Heart right ventricle (tissue), 16 donors: Measurements from ENCODE around the gene COL26A1. TPM values are rescaled to one million over a fixed set of nuclear protein-coding genes. Genes with fewer than 3 reads are reported as not detected.

ENCODE experiments used
- ATAC-seq, 8 donors: fragments of 200-7000 bp; cut with Tn5 transposase; one replicate each; pipeline ENCODE4 v1.9.1; 2020; ENCODE audit warnings: mild to moderate bottlenecking in 8 of 8, moderate library complexity in 8 of 8, moderate number of reproducible peaks in 1 of 8
- DNase-seq, 2 donors: peaks; one replicate each; pipeline ENCODE4 v3.0.0-alpha.2; 2020
- H3K27ac ChIP-seq, 10 donors: fragments of 200-600 bp; sonication (generic) in 2 of 10; one replicate each; pipeline versions ENCODE4 v1.5.0 to v1.8.0; 2020 to 2022; ENCODE audit warnings: mild to moderate bottlenecking in 3 of 10
- H3K27me3 ChIP-seq, 7 donors: fragments of 200-600 bp; one replicate each; pipeline ENCODE4 v1.8.0; 2021 to 2022; ENCODE audit warnings: mild to moderate bottlenecking in 2 of 7
- H3K36me3 ChIP-seq, 9 donors: fragments of 200-600 bp; sonication (generic) in 1 of 9; one replicate each; pipeline versions ENCODE4 v1.5.0 to v1.8.0; 2020 to 2022; ENCODE audit warnings: mild to moderate bottlenecking in 2 of 9
- H3K4me1 ChIP-seq, 9 donors: fragments of 200-600 bp; sonication (generic) in 1 of 9; one replicate each; pipeline versions ENCODE4 v1.5.0 to v1.8.0; 2020 to 2022; ENCODE audit warnings: mild to moderate bottlenecking in 4 of 9
- H3K4me3 ChIP-seq, 10 donors: fragments of 200-600 bp; sonication (generic) in 2 of 10; one replicate each; pipeline versions ENCODE4 v1.5.0 to v1.8.0; 2020 to 2022; ENCODE audit warnings: mild to moderate bottlenecking in 7 of 10, moderate library complexity in 2 of 10
- H3K9me3 ChIP-seq, 11 donors: fragments of 200-600 bp in 10 of 11; sonication (generic) in 2 of 11; one replicate each; pipeline versions ENCODE4 v1.5.0 to v1.8.0; 2013 to 2022; ENCODE audit warnings: mild to moderate bottlenecking in 2 of 11, control low read depth in 1 of 11, moderate library complexity in 1 of 11
- WGBS, 2 donors: extraction: QIAGEN DNeasy Blood & Tissue Kit; methylation state at CpG; one replicate each; pipeline ENCODE4 v1.1.7; 2013; ENCODE audit warnings: inconsistent platforms in 1 of 2; 5-methylcytosine and 5-hydroxymethylcytosine counted together
- intact Hi-C, 10 donors: fragments of 100-400 bp; cut with DNase I; formaldehyde crosslinking; loops; one replicate each; pipeline versions ENCODE4 v1.11.1 to v1.14.2; 2022
- polyA plus RNA-seq, 2 donors: library from polyadenylated mRNA; stranded (reverse); fragments of 200-250 nt; gene quantifications; one replicate each; pipeline ENCODE4 v1.2.3, GENCODE V29; 2013
- total RNA-seq, 10 donors: library from RNA; stranded (reverse); fragmentation: NEBNext Ultra II Directional in 3 of 10; extraction: Animal tissue kit (Norgen Biotek cat#: 25700) in 3 of 10; gene quantifications; one replicate each; pipeline versions ENCODE4 v1.2.1 to v1.2.4, GENCODE V29; 2021 to 2023
- TF ChIP-seq, protein P1 (sequence below), 9 donors: fragments of 200-600 bp; sonication (generic) in 2 of 9; IDR thresholded peaks; one replicate each; pipeline versions ENCODE4 v1.5.0 to v1.8.0; 2021 to 2022; ENCODE audit warnings: antibody characterized with exemption in 9 of 9, mild to moderate bottlenecking in 5 of 9, moderate library complexity in 1 of 9
- donor health status: Arrhythmogenic right ventricular cardiomyopathy.
- donor health status: ischemic (EF 13 %, LVEDD 7.1; RV severe dilation, severe dysfunction).
- donor health status: healthy with polysubstance abuse.
- donor health status: DM: no; HTN: yes; CAD: no.
- donor health status: DM: no; HTN: no; CAD: no.
- donor health status: ischemic (EF 25% LVEDD 6.9; RV normal size, moderate dysfunction).
- donor health status: ischemic (EF 25% LVEDD 5.7; RV mildly dilated, moderate dysfunction).
- donor health status: healthy.
- donor health status: DM: yes; HTN: yes; CAD: no.
- donor health status: Ischemic cardiomyopathy.
- donor health status: ischemic (EF 35%, LVEDD 5.7; RV mildly dilated, moderate dysfunction).
- donor health status: nonischemic (EF 11% LVEDD 7.7; RV severe dilation, severe dysfunction).
- donor health status: DM: yes; HTN: yes; CAD: no.
- donor health status: PGD.
- donor health status: ischemic (EF 29% LVEDD 5.4; RV normal size, mild dysfunction).
- donor health status: nonischemic (EF 23%, LVEDD 6.1; RV moderate dilation, normal function).

Gene COL26A1
- total and polyA plus RNA-seq, 12 donors: 0.07 to 0.50 TPM; not detected in 10

DNA sequence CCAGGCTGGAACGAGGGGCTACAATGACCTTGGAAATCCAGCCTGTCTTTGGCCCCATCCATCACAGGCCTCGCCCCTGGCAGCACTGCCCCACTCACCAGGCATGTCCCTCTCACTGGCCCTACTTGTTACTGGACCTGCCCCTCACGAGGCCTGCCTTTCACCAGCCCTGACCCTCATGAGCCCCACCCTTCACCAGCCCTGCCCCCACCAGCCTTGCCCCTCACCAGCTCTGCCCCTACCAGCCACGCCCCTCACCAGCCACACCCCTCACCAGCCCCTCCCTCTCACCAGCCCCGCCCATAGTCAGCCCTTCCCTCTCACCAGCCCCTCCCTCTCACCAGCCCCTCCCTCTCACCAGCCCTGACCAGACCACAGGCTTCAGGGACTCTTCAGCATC is 57.8 kb downstream of the COL26A1 start:
- no peaks in the 10 kb centered on the region for H3K4me1 ChIP-seq
- TF ChIP-seq, protein P1, sequence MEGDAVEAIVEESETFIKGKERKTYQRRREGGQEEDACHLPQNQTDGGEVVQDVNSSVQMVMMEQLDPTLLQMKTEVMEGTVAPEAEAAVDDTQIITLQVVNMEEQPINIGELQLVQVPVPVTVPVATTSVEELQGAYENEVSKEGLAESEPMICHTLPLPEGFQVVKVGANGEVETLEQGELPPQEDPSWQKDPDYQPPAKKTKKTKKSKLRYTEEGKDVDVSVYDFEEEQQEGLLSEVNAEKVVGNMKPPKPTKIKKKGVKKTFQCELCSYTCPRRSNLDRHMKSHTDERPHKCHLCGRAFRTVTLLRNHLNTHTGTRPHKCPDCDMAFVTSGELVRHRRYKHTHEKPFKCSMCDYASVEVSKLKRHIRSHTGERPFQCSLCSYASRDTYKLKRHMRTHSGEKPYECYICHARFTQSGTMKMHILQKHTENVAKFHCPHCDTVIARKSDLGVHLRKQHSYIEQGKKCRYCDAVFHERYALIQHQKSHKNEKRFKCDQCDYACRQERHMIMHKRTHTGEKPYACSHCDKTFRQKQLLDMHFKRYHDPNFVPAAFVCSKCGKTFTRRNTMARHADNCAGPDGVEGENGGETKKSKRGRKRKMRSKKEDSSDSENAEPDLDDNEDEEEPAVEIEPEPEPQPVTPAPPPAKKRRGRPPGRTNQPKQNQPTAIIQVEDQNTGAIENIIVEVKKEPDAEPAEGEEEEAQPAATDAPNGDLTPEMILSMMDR (IDR thresholded peaks at IDR 0.05): no peak
- ATAC-seq: no peak
- intact Hi-C loops: no loop called here
- H3K27ac ChIP-seq: no peak overlapping the region
- H3K27me3 ChIP-seq: peaks cover 0 to 64% (median 11%) of the 10 kb centered on the region in 7 donors
- 57 to 72% methylated on average over 5 of the region's 5 CpGs for WGBS, 2 donors
- H3K4me3 ChIP-seq: no peak overlapping the region
- no peak for DNase-seq
- no peaks in the 10 kb centered on the region for H3K9me3 ChIP-seq
- H3K36me3 ChIP-seq: no peaks in the 10 kb centered on the region

DNA sequence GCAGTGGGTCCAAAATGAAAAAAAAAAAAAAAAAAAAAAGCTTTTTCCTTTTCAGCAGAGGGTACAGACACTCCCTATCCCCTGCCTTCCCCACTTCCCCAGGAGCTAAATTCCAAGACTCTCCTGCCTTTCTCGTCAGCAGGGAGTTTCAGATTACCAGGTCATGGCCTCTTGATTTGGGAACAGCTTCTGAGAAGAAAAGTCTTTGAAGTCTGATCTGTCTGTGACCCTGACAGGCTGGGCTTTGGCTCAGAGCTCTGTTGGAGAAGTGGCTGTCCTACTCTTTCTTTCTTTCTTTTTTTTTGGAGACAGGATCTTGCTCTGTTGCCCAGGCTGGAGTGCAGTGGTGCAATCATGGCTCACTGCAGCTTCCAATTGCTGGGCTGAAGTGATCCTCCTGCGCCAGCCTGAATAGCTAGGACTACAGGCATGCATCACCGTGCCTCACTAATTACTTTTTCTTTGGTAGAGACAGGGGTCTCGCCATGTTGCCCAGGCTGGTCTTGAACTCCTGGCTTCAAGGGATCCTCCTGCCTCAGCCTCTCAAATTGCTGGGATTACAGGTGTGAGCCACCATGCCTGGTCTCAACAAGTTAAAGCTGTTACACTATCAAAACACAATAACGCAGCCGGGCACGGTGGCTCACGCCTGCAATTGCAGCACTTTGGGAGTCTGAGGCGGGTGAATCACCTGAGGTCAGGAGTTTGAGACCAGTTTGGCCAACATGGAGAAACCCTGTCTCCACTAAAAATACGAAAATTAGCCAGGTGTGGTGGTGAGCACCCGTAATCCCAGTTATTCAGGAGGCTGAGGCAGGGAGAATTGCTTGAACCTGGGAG is 59.9 kb downstream of the COL26A1 start:
- ATAC-seq (no peak), DNase-seq (no peak)
- no peaks in the 10 kb centered on the region for H3K36me3 ChIP-seq
- peaks cover 0 to 58% (median 11%) of the 10 kb centered on the region in 7 donors for H3K27me3 ChIP-seq
- H3K4me3 ChIP-seq: no peak overlapping the region
- 83 to 86% methylated on average over 11 of the region's 11 CpGs for WGBS, 2 donors
- TF ChIP-seq, protein P1 (IDR thresholded peaks at IDR 0.05): no peak
- no peaks in the 10 kb centered on the region for H3K4me1 ChIP-seq
- intact Hi-C loops: no loop called here
- peaks cover 0 to 7% (median 0%) of the 10 kb centered on the region in 11 donors for H3K9me3 ChIP-seq
- no peak overlapping the region for H3K27ac ChIP-seq

DNA sequence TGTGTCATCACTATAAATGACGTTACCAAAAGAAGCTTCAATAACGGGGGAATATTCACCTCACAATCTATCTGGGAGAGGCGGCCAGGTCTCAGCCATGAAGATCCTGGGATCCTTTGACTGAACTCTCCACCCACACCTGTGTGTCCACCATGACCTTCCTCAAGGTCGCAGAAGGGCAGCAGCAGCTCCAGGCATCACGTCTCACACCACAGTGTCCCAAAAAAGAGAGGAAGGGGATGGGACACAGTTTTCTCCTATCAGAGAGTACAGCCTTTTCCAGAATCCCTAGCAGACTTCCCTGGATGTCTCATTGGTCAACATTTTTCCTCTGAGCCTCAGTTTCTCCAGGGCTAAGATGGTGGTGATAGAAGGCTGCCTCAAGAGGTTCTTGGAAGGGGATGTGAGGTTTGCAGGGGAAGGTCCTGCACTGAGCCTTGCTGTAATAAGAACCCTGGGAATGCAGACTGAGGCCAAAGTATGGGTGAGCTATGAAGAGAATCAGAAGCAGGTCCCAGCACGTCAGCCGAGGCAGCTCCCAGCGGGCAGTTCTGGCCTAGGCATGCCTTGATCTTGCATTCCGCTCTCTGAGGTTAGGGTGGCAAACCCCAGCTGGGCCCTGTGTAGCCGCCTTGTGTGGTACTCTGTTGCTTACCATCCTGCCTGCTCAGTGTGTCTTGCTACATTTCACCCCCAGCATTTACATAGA is 63.8 kb downstream of the COL26A1 start:
- Histone ChIP-seq H3K36me3 (no peaks in the 10 kb centered on the region), H3K27me3 (peaks cover 0 to 50% (median 4%) of the 10 kb centered on the region in 7 donors), H3K9me3 (peaks cover 0 to 7% (median 0%) of the 10 kb centered on the region in 11 donors), H3K4me3 (no peak overlapping the region), H3K4me1 (no peaks in the 10 kb centered on the region), H3K27ac (no peak overlapping the region)
- 82 to 88% methylated on average over 10 of the region's 10 CpGs for WGBS, 2 donors
- DNase-seq (no peak), ATAC-seq (no peak)
- intact Hi-C loops: no loop called here
- TF ChIP-seq, protein P1 (IDR thresholded peaks at IDR 0.05): no peak

DNA sequence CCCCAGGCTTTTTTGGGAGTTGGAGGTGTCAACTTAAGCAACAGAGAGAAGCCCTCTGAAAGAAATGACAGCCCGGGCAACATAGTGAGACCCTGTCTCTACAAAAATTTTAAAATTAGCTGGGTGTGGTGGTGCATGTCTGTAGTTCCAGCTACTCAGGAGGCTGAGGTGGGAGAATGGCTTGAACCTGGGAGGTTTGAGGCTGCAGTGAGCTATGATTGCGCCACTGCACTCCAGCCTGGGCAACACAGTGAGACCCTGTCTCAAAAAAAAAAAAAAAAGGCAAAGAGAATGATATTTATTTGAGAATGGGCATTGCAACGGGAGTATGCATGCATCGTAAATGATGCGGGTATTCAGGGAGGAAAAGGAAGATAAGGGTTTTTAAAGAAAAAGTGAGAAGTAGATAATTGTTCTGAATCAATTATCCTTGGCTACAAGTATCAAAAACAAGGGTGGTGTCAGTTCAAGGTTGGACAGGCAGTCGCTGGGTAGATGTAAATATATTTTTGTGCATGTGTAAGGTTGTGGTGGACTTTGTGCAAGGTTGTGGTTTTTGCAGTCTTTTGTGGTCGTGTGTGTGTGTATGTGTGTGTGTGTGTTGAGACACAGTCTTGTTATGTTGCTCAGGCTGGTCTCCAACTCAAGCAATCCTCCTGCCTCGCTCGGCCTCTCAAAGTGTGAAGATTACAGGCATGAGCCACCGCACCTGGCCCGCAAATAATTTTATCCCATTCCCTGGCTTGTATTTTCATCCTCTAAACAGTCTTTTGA is 65.6 kb downstream of the COL26A1 start:
- 80 to 85% methylated on average over 11 of the region's 11 CpGs for WGBS, 2 donors
- peaks cover 0 to 49% (median 16%) of the 10 kb centered on the region in 7 donors for H3K27me3 ChIP-seq
- peaks cover 0 to 7% (median 0%) of the 10 kb centered on the region in 11 donors for H3K9me3 ChIP-seq
- H3K4me1 ChIP-seq: no peaks in the 10 kb centered on the region
- no peak overlapping the region for H3K4me3 ChIP-seq
- DNase-seq (no peak), ATAC-seq (no peak)
- no peak overlapping the region for H3K27ac ChIP-seq
- TF ChIP-seq, protein P1 (IDR thresholded peaks at IDR 0.05): no peak
- intact Hi-C loops: no loop called here
- H3K36me3 ChIP-seq: no peaks in the 10 kb centered on the region
